ENCODE data around the gene CACHD1.

CACHD1 gene

GRCh38 chr1:64555947-64556346 lies 86.0 kb downstream of the CACHD1 start:
- DNase-seq, result no peak

- DNase-seq, result no peak
These were observed 92.1 kb downstream of the CACHD1 start for GRCh38 chr1:64561993-64562392.

- DNase-seq, result no peak
These were observed 94.1 kb downstream of the CACHD1 start for GRCh38 chr1:64563958-64564565.

GRCh38 chr1:64564891-64565290 lies 95.0 kb downstream of the CACHD1 start:
- no peak for DNase-seq

- DNase-seq, result no peak
These were observed 97.7 kb downstream of the CACHD1 start for GRCh38 chr1:64567426-64568170.

- DNase-seq, result no peak
These were observed 98.2 kb downstream of the CACHD1 start for GRCh38 chr1:64568171-64568450.

GRCh38 chr1:64569411-64569810 lies 99.5 kb downstream of the CACHD1 start:
- no peak for DNase-seq

GRCh38 chr1:64570267-64570855 lies 100.4 kb downstream of the CACHD1 start:
- no peak for DNase-seq

- no peak for DNase-seq
These were observed 102.4 kb downstream of the CACHD1 start for GRCh38 chr1:64572222-64572900.

- DNase-seq, result no peak
These were observed 104.4 kb downstream of the CACHD1 start for GRCh38 chr1:64574301-64574700.

- DNase-seq, result no peak
These were observed 106.2 kb downstream of the CACHD1 start for GRCh38 chr1:64575881-64576676.

GRCh38 chr1:64578270-64578973 lies 108.5 kb downstream of the CACHD1 start:
- no peak for DNase-seq

- no peak for DNase-seq
These were observed 109.8 kb downstream of the CACHD1 start for GRCh38 chr1:64579767-64580166.

GRCh38 chr1:64581135-64581842 lies 111.4 kb downstream of the CACHD1 start:
- no peak for DNase-seq

- no peak for DNase-seq
These were observed 111.9 kb downstream of the CACHD1 start for GRCh38 chr1:64581843-64582185.

- no peak for DNase-seq
These were observed 114.5 kb downstream of the CACHD1 start for GRCh38 chr1:64584479-64584878.

GRCh38 chr1:64588876-64589275 lies 118.9 kb downstream of the CACHD1 start:
- no peak for DNase-seq

GRCh38 chr1:64590316-64590715 lies 120.4 kb downstream of the CACHD1 start:
- DNase-seq, result no peak

- no peak for DNase-seq
These were observed 124.5 kb downstream of the CACHD1 start for GRCh38 chr1:64594446-64594845.

GRCh38 chr1:64595871-64596515 lies 126.1 kb downstream of the CACHD1 start:
- no peak for DNase-seq

GRCh38 chr1:64597113-64597512 lies 127.2 kb downstream of the CACHD1 start:
- DNase-seq, result no peak

All from NK-92 treated with Interleukin-12 subunit alpha and Interleukin-12 subunit beta, amount 100 ng/mL, for 24 hours (cell line).